NCI-H128 (cell line): Measurements from ENCODE around the gene RALGPS1.

ENCODE experiments used
- DNase-seq: peaks from one replicate; lab custom pipeline; 2025; ENCODE audit not compliant: unreplicated experiment; lab: John Stamatoyannopoulos, UW

Gene RALGPS1

GRCh38 chr9:126904586-126904985 lies 10.0 kb upstream of the RALGPS1 start:
- no peak for DNase-seq

- no peak for DNase-seq
These were observed 8.5 kb upstream of the RALGPS1 start for GRCh38 chr9:126906091-126906490.

- DNase-seq = no peak
These were observed 7.5 kb upstream of the RALGPS1 start for GRCh38 chr9:126907058-126907457.

GRCh38 chr9:126915281-126915816 lies 767 bp downstream of the RALGPS1 start:
- DNase-seq = peak; percentile 52

- DNase-seq = no peak
These were observed 1.4 kb downstream of the RALGPS1 start for GRCh38 chr9:126915846-126916543.

GRCh38 chr9:126916909-126917308 lies 2.3 kb downstream of the RALGPS1 start:
- DNase-seq = no peak

- DNase-seq = no peak
These were observed 4.6 kb downstream of the RALGPS1 start for GRCh38 chr9:126919193-126919592.

- DNase-seq = no peak
These were observed 11.3 kb downstream of the RALGPS1 start for GRCh38 chr9:126925876-126926275.

GRCh38 chr9:126926364-126926763 lies 11.8 kb downstream of the RALGPS1 start:
- DNase-seq = no peak

- no peak for DNase-seq
These were observed 12.8 kb downstream of the RALGPS1 start for GRCh38 chr9:126927419-126927818.

- no peak for DNase-seq
These were observed 18.3 kb downstream of the RALGPS1 start for GRCh38 chr9:126932871-126933321.

- DNase-seq = no peak
These were observed 18.9 kb downstream of the RALGPS1 start for GRCh38 chr9:126933334-126933980.

- DNase-seq = no peak
These were observed 19.9 kb downstream of the RALGPS1 start for GRCh38 chr9:126934441-126934840.

GRCh38 chr9:126935630-126936029 lies 21.0 kb downstream of the RALGPS1 start:
- no peak for DNase-seq

- DNase-seq = no peak
These were observed 22.9 kb downstream of the RALGPS1 start for GRCh38 chr9:126937444-126937843.

- DNase-seq = no peak
These were observed 23.7 kb downstream of the RALGPS1 start for GRCh38 chr9:126938327-126938726.

- no peak for DNase-seq
These were observed 25.2 kb downstream of the RALGPS1 start for GRCh38 chr9:126939821-126940221.

- DNase-seq = no peak
These were observed 27.8 kb downstream of the RALGPS1 start for GRCh38 chr9:126942399-126942798.

- DNase-seq = no peak
These were observed 31.1 kb downstream of the RALGPS1 start for GRCh38 chr9:126945682-126946081.

GRCh38 chr9:126947529-126947928 lies 32.9 kb downstream of the RALGPS1 start:
- no peak for DNase-seq

GRCh38 chr9:126952205-126952977 lies 37.8 kb downstream of the RALGPS1 start:
- DNase-seq = no peak
